ENCODE data around the gene ERGIC2.
A peak's percentile ranks its signal among the peaks of the same experiment; 100 is the strongest.

ERGIC2 gene

GRCh38 chr12:29374913-29375312 is 6.1 kb downstream of the ERGIC2 start:
- no peak for DNase-seq

- no peak for DNase-seq
These were observed 7.0 kb downstream of the ERGIC2 start for GRCh38 chr12:29374012-29374411.

DNA sequence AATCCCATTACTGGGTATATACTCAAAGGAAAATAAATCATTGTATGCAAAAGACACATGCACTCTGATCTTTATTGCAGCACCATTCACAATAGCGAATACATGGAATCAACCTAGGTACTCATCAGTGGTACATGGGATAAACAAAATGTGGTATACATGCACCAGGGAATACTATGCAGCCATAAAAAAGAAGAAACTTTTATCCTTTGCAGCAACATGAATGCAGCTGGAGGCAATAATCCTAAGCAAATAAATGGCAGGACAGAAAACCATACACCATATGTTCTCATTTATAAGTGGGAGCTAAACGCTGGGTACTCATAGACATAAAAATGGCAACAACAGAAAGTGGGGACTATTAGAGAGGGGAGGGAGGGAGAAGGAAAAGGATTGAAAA is 15.9 kb downstream of the ERGIC2 start:
- no peak for DNase-seq

DNA sequence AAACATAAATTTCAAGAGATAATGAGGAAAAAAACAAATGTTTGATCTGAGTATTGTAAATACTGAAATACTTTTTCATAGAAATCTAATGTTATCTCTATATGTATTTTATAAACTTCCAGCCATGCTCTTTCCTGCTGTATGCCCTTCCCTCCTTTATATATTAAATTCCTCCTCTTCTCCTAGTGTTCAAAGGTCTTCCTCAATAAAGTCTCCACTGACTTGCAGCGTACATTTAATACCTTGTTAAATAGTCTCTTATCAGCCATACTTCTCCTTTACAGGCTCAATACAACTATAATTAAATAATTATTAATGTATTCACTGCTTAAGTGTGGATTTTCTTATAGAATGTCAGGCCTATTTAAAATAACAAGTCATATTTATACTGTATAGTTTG is 26.0 kb downstream of the ERGIC2 start:
- DNase-seq: no peak

DNA sequence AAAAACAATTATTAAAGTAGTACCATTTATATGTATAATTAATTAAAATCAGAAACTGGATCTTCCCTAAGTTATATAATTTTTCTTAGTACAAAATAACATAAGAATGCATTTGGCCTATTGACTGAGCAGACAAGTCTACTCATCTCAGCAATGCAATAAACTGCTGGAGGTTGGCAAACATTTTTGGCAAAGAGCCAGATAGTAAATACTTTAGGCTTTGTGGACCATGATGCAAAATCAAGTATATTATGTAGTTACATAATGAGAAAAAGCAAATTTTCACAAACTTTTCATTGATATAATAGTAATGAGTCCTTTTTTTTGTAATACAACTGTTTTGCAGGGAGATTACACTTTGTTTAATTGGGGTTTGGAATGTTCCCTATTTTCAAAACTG is 30.9 kb downstream of the ERGIC2 start:
- DNase-seq: no peak

DNA sequence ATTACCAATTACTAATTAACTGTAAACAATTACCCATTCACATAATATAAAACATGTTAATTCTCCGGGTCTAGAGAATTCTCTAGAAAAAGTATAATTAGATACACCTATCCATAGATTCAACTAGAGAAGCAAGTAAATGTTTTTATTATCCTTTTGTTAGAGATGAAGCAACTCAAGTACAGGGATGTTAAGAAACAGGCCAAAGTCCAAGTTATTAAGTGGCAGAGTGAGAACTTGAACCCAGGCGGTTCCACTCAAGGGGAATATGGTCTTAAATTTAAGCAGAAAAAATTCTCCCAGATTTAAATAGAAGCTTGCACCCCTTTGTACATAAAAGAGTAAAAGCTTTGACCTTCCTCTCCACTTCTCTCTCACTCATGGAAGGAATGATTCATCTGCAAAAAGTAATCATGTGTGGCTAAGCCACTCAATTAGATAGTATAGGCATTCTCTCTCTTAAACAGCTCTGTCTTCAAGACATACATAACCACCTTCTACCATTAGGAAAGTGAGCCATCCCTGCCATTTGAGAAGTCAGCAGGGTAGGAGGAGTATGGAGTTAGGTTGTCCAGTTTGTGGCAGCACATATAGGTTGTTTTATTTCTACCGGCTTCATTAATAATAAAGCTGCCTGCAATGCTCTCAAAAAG is 34.1 kb downstream of the ERGIC2 start:
- no peak for DNase-seq

GRCh38 chr12:29343022-29343799 is 37.8 kb downstream of the ERGIC2 start:
- no peak for DNase-seq

DNA sequence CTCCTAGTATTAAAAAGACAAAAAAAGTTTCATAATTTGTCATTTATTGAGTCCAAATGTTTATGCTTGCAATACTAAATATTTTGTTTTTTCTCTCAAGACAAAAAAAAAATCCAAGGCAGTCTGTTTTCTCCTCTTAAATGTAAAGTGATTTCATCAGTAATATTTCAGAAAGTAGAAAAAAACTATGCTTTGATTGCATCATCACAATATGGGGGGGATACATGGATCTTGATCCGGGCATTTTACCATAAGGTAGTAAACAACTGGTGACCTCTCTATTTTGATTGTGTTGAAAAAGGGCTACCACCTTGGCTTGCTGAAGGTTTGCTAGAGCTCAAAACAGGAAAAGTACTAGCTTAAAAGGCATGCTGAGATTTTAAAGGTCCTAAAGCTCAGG is 43.6 kb downstream of the ERGIC2 start:
- DNase-seq: no peak

DNA sequence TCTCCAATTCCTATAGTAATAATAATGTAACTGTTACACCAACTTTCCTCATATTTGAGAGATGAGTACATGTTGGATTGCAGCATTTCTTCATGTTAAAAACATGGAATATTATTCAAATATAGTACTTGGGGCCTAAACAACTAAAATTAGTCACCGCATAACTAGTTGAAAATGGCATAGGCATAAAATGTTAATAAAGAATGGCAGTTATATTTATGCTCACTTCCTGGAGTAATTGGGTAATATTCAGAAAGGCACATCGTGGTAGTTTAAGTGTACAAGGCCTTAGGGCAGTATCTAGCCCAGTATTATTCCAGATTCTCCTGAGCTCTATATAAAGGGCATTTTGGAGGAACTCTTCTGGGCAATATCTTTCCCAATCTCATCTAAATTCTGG is 46.0 kb downstream of the ERGIC2 start:
- DNase-seq: no peak

GRCh38 chr12:29333178-29333577 is 47.8 kb downstream of the ERGIC2 start:
- DNase-seq: no peak

GRCh38 chr12:29329411-29329810 is 51.6 kb downstream of the ERGIC2 start:
- no peak for DNase-seq

DNA sequence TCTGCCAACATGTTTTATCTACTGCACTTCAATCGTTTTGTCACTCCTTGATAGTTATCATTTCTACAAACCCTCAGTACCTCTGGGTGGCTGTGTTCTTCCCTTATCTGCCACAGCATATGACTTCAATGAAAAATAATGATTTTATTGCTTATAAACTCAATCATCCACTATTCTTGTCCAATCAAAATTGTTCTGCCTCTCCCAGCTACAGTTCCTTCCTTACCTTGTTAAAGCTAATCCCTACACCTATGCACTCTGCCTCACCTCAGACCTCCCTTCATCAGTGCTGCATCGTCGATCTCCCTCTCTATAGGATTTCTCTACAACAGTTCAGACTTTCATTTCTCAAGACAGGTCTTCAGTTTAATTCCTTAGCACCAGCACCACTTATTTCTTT is 58.8 kb downstream of the ERGIC2 start:
- no peak for DNase-seq

- no peak for DNase-seq
These were observed 60.5 kb downstream of the ERGIC2 start for GRCh38 chr12:29320295-29321085.

DNA sequence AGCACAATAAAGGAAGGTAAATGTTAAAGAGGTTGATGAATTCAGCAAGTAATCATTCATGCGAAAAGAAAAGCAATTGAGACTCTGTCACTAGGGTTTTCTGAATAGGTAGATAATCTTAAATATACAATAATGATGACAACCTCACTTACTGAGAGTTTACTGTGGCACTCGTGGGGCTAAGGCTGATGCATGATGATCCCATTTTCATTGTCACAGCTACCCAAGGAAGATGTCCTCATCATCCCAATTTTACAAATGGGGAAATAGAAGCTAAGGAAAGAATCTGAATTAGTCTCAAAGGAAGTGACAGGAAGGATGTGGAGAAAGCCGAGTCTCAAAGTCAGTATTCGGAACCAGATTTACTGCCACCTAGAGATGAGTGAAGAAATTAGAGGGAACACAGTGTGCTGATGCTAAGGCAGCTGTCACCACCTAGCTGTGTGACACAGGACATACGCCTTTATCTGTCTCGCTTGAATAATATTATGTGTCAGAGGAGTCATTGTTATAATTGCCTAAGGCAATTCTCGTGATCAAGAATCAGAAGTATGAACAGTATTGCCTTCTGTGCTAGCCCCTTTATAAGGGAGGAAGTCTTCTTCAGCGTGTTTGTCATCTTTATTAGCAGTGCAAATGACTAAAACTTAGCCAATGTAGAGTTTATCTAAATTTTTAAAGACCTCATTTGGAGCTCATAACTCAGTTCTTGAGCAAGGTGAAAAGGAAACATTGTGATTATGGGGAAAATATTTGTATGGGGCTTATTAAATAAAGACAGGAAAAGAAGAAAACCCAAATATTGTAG is 63.2 kb downstream of the ERGIC2 start:
- DNase-seq: peak; percentile 77

GRCh38 chr12:29316752-29317151 is 64.2 kb downstream of the ERGIC2 start:
- DNase-seq: no peak

DNA sequence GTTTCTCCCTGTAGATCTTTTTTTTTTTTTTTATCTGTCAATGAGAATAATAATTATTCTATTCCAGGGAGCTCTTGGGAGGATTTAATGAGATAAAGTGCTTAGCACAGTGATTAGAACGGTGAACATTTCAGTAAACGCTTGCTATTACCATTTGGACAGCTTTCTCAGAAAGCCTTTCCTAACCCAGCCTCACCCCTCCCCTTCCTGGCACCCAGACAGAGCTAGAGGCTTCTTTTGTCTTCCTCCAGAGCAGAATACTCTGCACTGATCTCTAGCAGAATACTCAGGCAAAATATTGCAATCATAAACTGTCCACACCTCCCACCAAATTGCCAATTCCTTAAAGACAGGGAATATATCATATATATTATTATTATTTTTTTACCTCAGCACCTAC is 66.6 kb downstream of the ERGIC2 start:
- no peak for DNase-seq

DNA sequence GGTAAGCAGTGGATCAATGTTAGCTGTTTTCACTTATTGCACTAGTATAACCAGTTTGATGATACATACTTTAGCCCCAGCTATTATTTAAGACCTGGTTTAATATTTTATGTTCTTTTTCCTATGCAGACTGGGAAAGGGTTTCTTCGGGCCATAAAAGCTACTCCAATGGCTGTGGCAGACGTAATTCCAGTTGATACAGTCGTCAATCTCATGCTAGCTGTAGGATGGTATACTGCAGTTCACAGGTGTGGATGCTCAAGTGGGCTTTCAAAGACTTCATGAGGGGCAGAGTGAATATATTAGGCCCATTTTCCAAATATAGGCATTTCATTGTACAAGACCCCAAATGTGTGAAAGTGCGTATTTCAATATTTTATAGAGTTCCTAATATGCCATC is 70.1 kb downstream of the ERGIC2 start:
- DNase-seq: no peak

- peak; percentile 6 for DNase-seq
These were observed 71.6 kb downstream of the ERGIC2 start for GRCh38 chr12:29309320-29309902.

GRCh38 chr12:29306682-29307081 is 74.3 kb downstream of the ERGIC2 start:
- DNase-seq: no peak

GRCh38 chr12:29306266-29306665 is 74.7 kb downstream of the ERGIC2 start:
- DNase-seq: no peak

GRCh38 chr12:29304388-29304787 is 76.6 kb downstream of the ERGIC2 start:
- DNase-seq: no peak

DNA sequence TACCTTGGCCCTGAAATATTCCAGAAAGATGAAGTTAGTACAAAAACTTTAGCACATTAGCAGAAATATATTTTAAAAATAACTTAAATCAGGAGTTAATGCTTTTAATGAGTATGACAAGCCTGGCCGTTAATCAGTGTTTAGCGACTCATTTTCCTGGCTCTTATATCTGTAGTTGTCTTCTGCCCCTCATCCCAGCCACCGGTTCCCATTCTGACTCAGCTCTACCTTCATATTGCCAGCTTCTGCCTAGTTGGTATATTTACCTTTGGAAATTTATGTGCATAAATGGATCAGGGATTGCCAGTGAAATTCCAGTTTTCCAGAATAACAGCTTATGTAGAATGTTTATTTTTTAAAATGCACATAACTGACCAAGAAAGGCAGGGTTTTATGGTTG is 79.9 kb downstream of the ERGIC2 start:
- no peak for DNase-seq

DNA sequence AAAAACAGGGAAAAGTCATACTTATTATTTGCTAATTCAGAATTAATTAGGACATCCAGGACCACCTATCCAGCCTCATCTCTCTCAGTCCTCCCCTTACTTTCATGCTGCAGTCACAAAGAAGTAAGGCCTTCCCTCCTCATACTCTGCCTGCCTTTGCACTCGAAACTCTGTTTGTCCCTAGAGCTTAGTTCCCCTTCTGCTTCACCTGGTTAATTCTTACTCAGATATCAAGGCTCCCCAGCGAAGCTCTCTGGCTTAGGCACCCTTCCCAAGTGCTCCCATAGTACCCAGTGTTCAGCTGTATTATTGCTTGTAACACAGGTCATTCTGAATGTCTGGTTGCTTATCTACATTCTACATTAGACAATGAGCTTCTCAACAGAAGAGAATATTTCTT is 81.3 kb downstream of the ERGIC2 start:
- DNase-seq: no peak

All from CD4-positive, alpha-beta T cell treated with Interleukin-21 for 1 hour (primary cell).